NK-92 treated with Interleukin-12 subunit alpha and Interleukin-12 subunit beta, amount 100 ng/mL, for 24 hours (cell line): ENCODE measurements around the gene GART.

Experiments used
- DNase-seq: peaks from one replicate; lab custom pipeline; 2025; lab: John Stamatoyannopoulos, UW

GART gene

GRCh38 chr21:33461538-33462250 lies 80.2 kb downstream of the GART start:
- no peak for DNase-seq

- DNase-seq = no peak
Measured at GRCh38 chr21:33458861-33459260, 83.1 kb downstream of the GART start.

GRCh38 chr21:33455686-33456446 lies 86.1 kb downstream of the GART start:
- no peak for DNase-seq
